Measurements from ENCODE around the gene SPTB. TPM values are rescaled to one million over a fixed set of nuclear protein-coding genes. Genes with fewer than 3 reads are reported as not detected.

SPTB gene
- total and polyA plus RNA-seq, 7 donors, result 0.49 to 2.9 (median 1.3) TPM; not detected in 1

DNA sequence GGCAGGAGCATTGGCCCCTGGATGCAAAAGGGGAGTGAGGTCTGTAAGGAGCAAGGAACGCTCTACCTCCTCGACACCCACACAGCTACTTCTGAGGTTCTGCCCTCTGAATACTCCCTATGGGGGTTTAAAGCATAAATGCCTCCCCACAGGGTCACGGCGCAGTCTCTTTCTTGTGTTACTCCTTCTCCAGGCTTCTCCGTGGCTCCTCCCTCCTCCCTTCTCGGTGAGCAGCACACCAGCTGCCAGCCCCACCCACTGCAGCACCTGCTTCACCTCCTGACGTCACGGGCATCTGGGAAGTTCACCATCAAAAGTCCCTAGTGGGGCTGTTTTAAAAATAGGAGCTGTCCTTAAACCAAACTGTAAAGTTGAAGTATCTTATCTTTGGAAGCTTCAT, 67.3 kb downstream of the SPTB start:
- H3K27me3 ChIP-seq, result no peaks in the 10 kb centered on the region
- no peaks in the 10 kb centered on the region for H3K4me1 ChIP-seq
- H3K9me3 ChIP-seq, result no peaks in the 10 kb centered on the region
- DNase-seq, result no peak
- H3K36me3 ChIP-seq, result no peaks in the 10 kb centered on the region
- TF ChIP-seq POLR2AphosphoS5 (IDR thresholded peaks at IDR 0.05), result no peak
- TF ChIP-seq, protein P1, sequence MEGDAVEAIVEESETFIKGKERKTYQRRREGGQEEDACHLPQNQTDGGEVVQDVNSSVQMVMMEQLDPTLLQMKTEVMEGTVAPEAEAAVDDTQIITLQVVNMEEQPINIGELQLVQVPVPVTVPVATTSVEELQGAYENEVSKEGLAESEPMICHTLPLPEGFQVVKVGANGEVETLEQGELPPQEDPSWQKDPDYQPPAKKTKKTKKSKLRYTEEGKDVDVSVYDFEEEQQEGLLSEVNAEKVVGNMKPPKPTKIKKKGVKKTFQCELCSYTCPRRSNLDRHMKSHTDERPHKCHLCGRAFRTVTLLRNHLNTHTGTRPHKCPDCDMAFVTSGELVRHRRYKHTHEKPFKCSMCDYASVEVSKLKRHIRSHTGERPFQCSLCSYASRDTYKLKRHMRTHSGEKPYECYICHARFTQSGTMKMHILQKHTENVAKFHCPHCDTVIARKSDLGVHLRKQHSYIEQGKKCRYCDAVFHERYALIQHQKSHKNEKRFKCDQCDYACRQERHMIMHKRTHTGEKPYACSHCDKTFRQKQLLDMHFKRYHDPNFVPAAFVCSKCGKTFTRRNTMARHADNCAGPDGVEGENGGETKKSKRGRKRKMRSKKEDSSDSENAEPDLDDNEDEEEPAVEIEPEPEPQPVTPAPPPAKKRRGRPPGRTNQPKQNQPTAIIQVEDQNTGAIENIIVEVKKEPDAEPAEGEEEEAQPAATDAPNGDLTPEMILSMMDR (IDR thresholded peaks at IDR 0.05), result no peak
- no peak for TF ChIP-seq EP300 (IDR thresholded peaks at IDR 0.05)
- 12 to 38% methylated on average over 8 of the region's 8 CpGs for whole genome bisulfite sequencing, 2 donors
- no peak overlapping the region for H3K27ac ChIP-seq
- H3K4me3 ChIP-seq, result no peak overlapping the region
- intact Hi-C loops (cut with DNase I), result no loop called here

DNA sequence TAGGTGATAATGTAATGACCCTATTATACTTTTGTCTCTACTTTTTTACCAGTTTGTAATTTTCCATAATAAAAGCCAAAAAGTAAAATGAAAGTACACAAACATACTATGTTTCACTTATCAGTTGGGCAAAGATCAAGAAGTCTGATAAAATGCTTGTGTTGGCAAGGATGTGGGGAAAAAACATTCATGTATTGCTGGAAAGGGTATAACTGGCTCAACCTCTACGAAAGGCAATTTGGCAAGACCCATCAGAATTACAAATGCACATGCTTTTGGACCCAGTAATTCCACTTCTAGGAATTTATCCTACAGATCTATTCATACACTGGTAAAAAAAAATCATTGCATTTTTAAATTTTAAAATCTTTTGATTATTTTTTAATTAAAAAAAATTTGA, 68.0 kb downstream of the SPTB start:
- no peaks in the 10 kb centered on the region for H3K9me3 ChIP-seq
- DNase-seq, result no peak
- no peak overlapping the region for H3K27ac ChIP-seq
- no peaks in the 10 kb centered on the region for H3K36me3 ChIP-seq
- peaks cover 0 to 4% (median 0%) of the 10 kb centered on the region in 4 donors for H3K4me1 ChIP-seq
- TF ChIP-seq EP300 (IDR thresholded peaks at IDR 0.05) (no peak), POLR2AphosphoS5 (IDR thresholded peaks at IDR 0.05) (no peak), POLR2A (IDR thresholded peaks at IDR 0.05) (no peak)
- TF ChIP-seq, protein P1 (IDR thresholded peaks at IDR 0.05), result no peak
- 9 to 58% methylated on average over 1 of the region's 1 CpG for WGBS, 2 donors
- intact Hi-C loops (cut with DNase I), result no loop called here
- no peaks in the 10 kb centered on the region for H3K27me3 ChIP-seq
- no peak overlapping the region for H3K4me3 ChIP-seq

DNA sequence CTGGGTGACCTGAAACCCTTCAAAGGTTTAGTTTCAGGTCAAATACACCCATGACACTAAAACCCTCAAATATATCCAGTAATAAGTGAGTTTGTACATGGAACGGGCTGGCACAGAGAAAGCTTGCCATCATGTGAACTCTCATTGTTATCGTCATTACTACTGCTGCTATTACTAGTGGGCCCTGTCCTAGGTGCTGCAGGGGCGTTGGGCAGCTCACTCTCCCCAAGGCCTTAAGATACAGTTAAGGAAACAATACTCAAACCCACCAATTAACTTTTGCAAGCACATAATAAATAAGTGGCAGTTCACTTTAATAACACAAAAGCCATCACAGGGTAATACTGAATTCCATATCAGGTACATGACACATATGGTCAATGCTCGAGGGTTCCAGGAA, 71.3 kb downstream of the SPTB start:
- Histone ChIP-seq H3K27me3 (no peaks in the 10 kb centered on the region), H3K36me3 (no peaks in the 10 kb centered on the region), H3K4me1 (peaks cover 0 to 12% (median 0%) of the 10 kb centered on the region in 4 donors), H3K27ac (no peak overlapping the region), H3K9me3 (no peaks in the 10 kb centered on the region), H3K4me3 (no peak overlapping the region)
- DNase-seq, result no peak
- WGBS, 2 donors, result 89 to 94% methylated on average over 4 of the region's 4 CpGs
- intact Hi-C loops (cut with DNase I), result no loop called here
- TF ChIP-seq POLR2A (IDR thresholded peaks at IDR 0.05) (no peak), POLR2AphosphoS5 (IDR thresholded peaks at IDR 0.05) (no peak), EP300 (IDR thresholded peaks at IDR 0.05) (no peak)
- TF ChIP-seq, protein P1 (IDR thresholded peaks at IDR 0.05), result no peak

GRCh38 chr14:64807551-64807950, 72.2 kb downstream of the SPTB start:
- TF ChIP-seq, protein P1 (IDR thresholded peaks at IDR 0.05), result no peak
- TF ChIP-seq POLR2A (IDR thresholded peaks at IDR 0.05) (no peak), POLR2AphosphoS5 (IDR thresholded peaks at IDR 0.05) (no peak), EP300 (IDR thresholded peaks at IDR 0.05) (no peak)
- peaks cover 0 to 12% (median 0%) of the 10 kb centered on the region in 4 donors for H3K4me1 ChIP-seq
- no peaks in the 10 kb centered on the region for H3K27me3 ChIP-seq
- H3K4me3 ChIP-seq, result no peak overlapping the region
- DNase-seq, result no peak
- intact Hi-C loops (cut with DNase I), result no loop called here
- H3K9me3 ChIP-seq, result no peaks in the 10 kb centered on the region
- 74 to 83% methylated on average over 5 of the region's 5 CpGs for WGBS, 2 donors
- H3K27ac ChIP-seq, result peak overlapping the region in 1 of 4 donors; percentile 75
- no peaks in the 10 kb centered on the region for H3K36me3 ChIP-seq

DNA sequence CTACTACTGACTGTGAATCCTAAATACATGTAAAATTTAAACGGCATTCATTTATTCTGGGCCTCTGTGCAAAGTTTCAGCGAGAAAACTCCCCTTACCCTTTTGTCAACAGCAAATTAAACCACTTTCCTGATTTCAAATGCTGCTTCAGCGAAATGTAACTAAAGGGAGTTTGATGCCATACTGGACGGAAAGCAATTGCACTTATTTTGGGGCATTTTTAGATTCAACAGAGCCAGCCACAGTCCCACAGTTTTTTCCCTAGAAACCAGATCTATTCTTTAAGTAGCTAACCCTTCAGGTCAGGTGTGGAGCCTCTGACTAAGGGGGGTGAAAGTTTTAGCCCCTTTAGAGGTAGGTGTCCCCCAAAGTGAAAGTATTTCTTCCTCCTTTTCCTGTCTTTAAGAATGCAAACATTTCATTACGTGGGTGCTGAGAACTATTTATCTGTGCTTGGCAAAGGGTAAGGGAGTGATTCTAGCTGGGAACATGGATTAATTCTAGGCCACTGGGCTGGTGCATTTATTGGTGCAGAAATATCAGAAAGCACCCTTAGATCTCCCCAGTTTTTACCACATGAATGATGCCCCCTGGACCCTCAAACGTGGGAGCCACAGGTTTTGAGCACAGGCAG, 72.7 kb downstream of the SPTB start:
- Histone ChIP-seq H3K4me3 (no peak overlapping the region), H3K9me3 (no peaks in the 10 kb centered on the region), H3K27ac (peak overlapping the region in 2 of 4 donors; percentile 43 to 75), H3K4me1 (peaks cover 0 to 12% (median 0%) of the 10 kb centered on the region in 4 donors), H3K27me3 (no peaks in the 10 kb centered on the region), H3K36me3 (no peaks in the 10 kb centered on the region)
- peak; percentile 28 for DNase-seq
- TF ChIP-seq EP300 (IDR thresholded peaks at IDR 0.05), result no peak
- no peak for TF ChIP-seq POLR2A (IDR thresholded peaks at IDR 0.05)
- no peak for TF ChIP-seq POLR2AphosphoS5 (IDR thresholded peaks at IDR 0.05)
- TF ChIP-seq, protein P1 (IDR thresholded peaks at IDR 0.05), result no peak
- 68 to 79% methylated on average over 6 of the region's 6 CpGs for WGBS, 2 donors
- intact Hi-C loops (cut with DNase I), result no loop called here

Measured in sigmoid colon (tissue), 7 donors.